GM23338 (cell line): ENCODE data around the gene CTXN3. TPM values are rescaled to one million over a fixed set of nuclear protein-coding genes. Genes with fewer than 3 reads are reported as not detected.

ENCODE experiments used
- ATAC-seq: fragments of 200-7000 bp; cut with Tn5 transposase; 3 replicates; pipeline ENCODE4 v1.9.1; 2020
- DNase-seq: peaks from one replicate; pipeline ENCODE4 v3.0.0-alpha.2; 2015; ENCODE audit warnings: low spot score
- H2AFZ ChIP-seq: fragments of 200-600 bp; sonication (generic); 2 replicates; pipeline ENCODE4 v1.8.0; 2016; ENCODE audit warnings: antibody characterized with exemption, mild to moderate bottlenecking, moderate library complexity
- H3F3A ChIP-seq: fragments of 200-600 bp; sonication (generic); replicated peaks from 2 replicates; pipeline ENCODE4 v1.8.0; 2017; ENCODE audit warnings: antibody characterized with exemption, mixed run types, low read depth
- H3K27ac ChIP-seq: fragments of 200-600 bp; sonication (generic); 2 replicates; pipeline ENCODE4 v1.6.1; 2016; ENCODE audit warnings: low read depth
- H3K27me3 ChIP-seq: fragments of 200-600 bp; sonication (generic); 2 replicates; pipeline ENCODE4 v1.8.0; 2016; ENCODE audit warnings: mild to moderate bottlenecking, mixed run types, moderate library complexity; ENCODE audit not compliant: insufficient read depth
- H3K36me3 ChIP-seq: fragments of 200-600 bp; sonication (generic); 2 replicates; pipeline ENCODE4 v1.8.0; 2016; ENCODE audit warnings: mild to moderate bottlenecking; ENCODE audit not compliant: insufficient read depth
- H3K4me1 ChIP-seq: fragments of 200-600 bp; sonication (generic); 2 replicates; pipeline ENCODE4 v1.8.0; 2016; ENCODE audit warnings: mild to moderate bottlenecking, moderate library complexity; ENCODE audit not compliant: insufficient read depth
- H3K4me2 ChIP-seq: fragments of 200-600 bp; sonication (generic); 2 replicates; pipeline ENCODE4 v1.7.1; 2017; ENCODE audit warnings: mixed run types
- H3K4me3 ChIP-seq: fragments of 200-600 bp; sonication (generic); 2 replicates; pipeline ENCODE4 v1.6.1; 2016; ENCODE audit warnings: mixed run types
- H3K79me2 ChIP-seq: fragments of 200-600 bp; sonication (generic); replicated peaks from 2 replicates; pipeline ENCODE4 v1.8.0; 2017; ENCODE audit warnings: mild to moderate bottlenecking; ENCODE audit not compliant: insufficient read depth
- H3K9me2 ChIP-seq: fragments of 200-600 bp; sonication (generic); 2 replicates; pipeline ENCODE4 v1.8.0; 2017; ENCODE audit not compliant: insufficient read depth
- H4K20me1 ChIP-seq: fragments of 200-600 bp; sonication (generic); replicated peaks from 2 replicates; pipeline ENCODE4 v1.8.0; 2017; ENCODE audit warnings: mild to moderate bottlenecking; ENCODE audit not compliant: insufficient read depth
- H3K27ac Mint-ChIP-seq: 2 replicates; pipeline ENCODE4 v1.8.0; 2020; ENCODE audit warnings: inconsistent platforms, mild to moderate bottlenecking, moderate library complexity, mixed read lengths
- H3K27me3 Mint-ChIP-seq: 3 replicates; pipeline ENCODE4 v1.8.0; 2022; ENCODE audit warnings: low read depth, mild to moderate bottlenecking, moderate library complexity, mixed read lengths, inconsistent platforms; ENCODE audit not compliant: insufficient read depth, poor library complexity
- H3K36me3 Mint-ChIP-seq: 3 replicates; pipeline ENCODE4 v1.8.0; 2021; ENCODE audit warnings: low read depth, mild to moderate bottlenecking, inconsistent platforms, moderate library complexity, mixed read lengths
- H3K4me1 Mint-ChIP-seq: 3 replicates; pipeline ENCODE4 v1.8.0; 2020; ENCODE audit warnings: mild to moderate bottlenecking, inconsistent platforms, mixed read lengths
- H3K4me3 Mint-ChIP-seq: 3 replicates; pipeline ENCODE4 v1.8.0; 2021; ENCODE audit warnings: moderate library complexity, mild to moderate bottlenecking, inconsistent platforms, mixed read lengths
- H3K9me3 Mint-ChIP-seq: 3 replicates; pipeline ENCODE4 v1.8.0; 2020; ENCODE audit warnings: moderate library complexity, mild to moderate bottlenecking, inconsistent platforms, mixed read lengths
- CREB1 ChIP-seq: fragments of 250-450 bp; sonication (Bioruptor Pico); IDR thresholded peaks from 2 replicates; pipeline ENCODE4 v1.5.0; 2020; ENCODE audit warnings: low read depth, mild to moderate bottlenecking, moderate library complexity
- CTCF ChIP-seq, 2 experiments: fragments of 200-600 bp in 1 of 2; sonication (generic) in 1 of 2; conservative IDR thresholded peaks; 2 replicates each; pipeline versions ENCODE4 v1.5.1 to v1.6.1; 2016 to 2017; ENCODE audit warnings: antibody characterized with exemption in 2 of 2, low read depth in 2 of 2, mild to moderate bottlenecking in 2 of 2, moderate library complexity in 1 of 2
- EZH2 ChIP-seq: fragments of 200-600 bp; sonication (generic); IDR thresholded peaks from one replicate; pipeline ENCODE4 v1.8.0; 2017; ENCODE audit warnings: antibody characterized with exemption, mild to moderate bottlenecking, low read depth; ENCODE audit not compliant: unreplicated experiment
- EZH2phosphoT487 ChIP-seq: fragments of 200-600 bp; sonication (generic); IDR thresholded peaks from one replicate; pipeline ENCODE4 v1.8.1; 2018; ENCODE audit warnings: antibody characterized with exemption; ENCODE audit not compliant: unreplicated experiment
- JUNB ChIP-seq: IDR thresholded peaks from one replicate; pipeline ENCODE4 v1.6.1; 2016; ENCODE audit warnings: antibody characterized with exemption; ENCODE audit not compliant: unreplicated experiment
- NANOG ChIP-seq: IDR thresholded peaks from 2 replicates; pipeline ENCODE4 v1.6.1; 2016; ENCODE audit warnings: antibody characterized with exemption, borderline replicate concordance
- POLR2AphosphoS5 ChIP-seq: IDR thresholded peaks from 2 replicates; pipeline ENCODE4 v1.6.1; 2016; ENCODE audit warnings: antibody characterized with exemption, low read depth
- STAT1 ChIP-seq: IDR thresholded peaks from one replicate; pipeline ENCODE4 v1.6.1; 2016; ENCODE audit warnings: antibody characterized with exemption; ENCODE audit not compliant: unreplicated experiment
- ZNF114 ChIP-seq: fragments of 250-450 bp; sonication (Bioruptor Pico); IDR thresholded peaks from 2 replicates; pipeline ENCODE4 v1.5.0; 2020; ENCODE audit warnings: mild to moderate bottlenecking, moderate library complexity
- ZNF331 ChIP-seq: fragments of 250-450 bp; sonication (Bioruptor Pico); IDR thresholded peaks from 2 replicates; pipeline ENCODE4 v1.5.0; 2020; ENCODE audit warnings: low read depth, mild to moderate bottlenecking, moderate library complexity
- ZNF462 ChIP-seq: fragments of 250-450 bp; sonication (Bioruptor Pico); IDR thresholded peaks from 2 replicates; pipeline ENCODE4 v1.5.0; 2020; ENCODE audit warnings: mild to moderate bottlenecking, moderate library complexity
- polyA plus RNA-seq: library from polyadenylated mRNA; unstranded; fragments of >200 nt; fragmentation: Nextera tagmentation; extraction: Ambion mirVana; gene quantifications from 2 replicates; pipeline ENCODE4 v1.2.1, GENCODE V29; 2016
- total RNA-seq: library from RNA; depleted of rRNA; stranded (reverse); fragments of >200 nt; shearing (Covaris generic); gene quantifications from 2 replicates; pipeline ENCODE4 v1.2.3, GENCODE V29; 2014
- TF ChIP-seq, protein P1 (sequence below): IDR thresholded peaks from 2 replicates; pipeline ENCODE4 v1.6.1; 2016; ENCODE audit warnings: antibody characterized with exemption
- TF ChIP-seq, protein P2 (sequence below): IDR thresholded peaks from one replicate; pipeline ENCODE4 v1.6.1; 2018; ENCODE audit warnings: antibody characterized with exemption; ENCODE audit not compliant: unreplicated experiment

Gene CTXN3
- total and polyA plus RNA-seq, 2 experiments from 2014 or later = not detected

- Histone ChIP-seq H3K9me2 (0 out of 2 replicates have a peak, but pooled peaks cover 5% of the 10 kb centered on the region), H3K79me2 (no peaks in the 10 kb centered on the region), H4K20me1 (no peaks in the 10 kb centered on the region), H3K27me3 (no peaks in the 10 kb centered on the region), H3K27ac (no peak overlapping the region), H3K4me3 (no peak overlapping the region), H3K4me2 (no peak overlapping the region), H2AFZ (no peak overlapping the region), H3F3A (no peaks in the 10 kb centered on the region), H3K36me3 (no peaks in the 10 kb centered on the region), H3K4me1 (peaks cover 9% of the 10 kb centered on the region; the same call in 1 of the 2 replicates)
- H3K9me3 Mint-ChIP-seq = no peaks in the 10 kb centered on the region
- DNase-seq (no peak), ATAC-seq (no peak)
- H3K4me3 Mint-ChIP-seq = no peak overlapping the region
- no peak overlapping the region for H3K27ac Mint-ChIP-seq
- H3K27me3 Mint-ChIP-seq = no peaks in the 10 kb centered on the region
- H3K4me1 Mint-ChIP-seq = peaks cover 8% of the 10 kb centered on the region
- TF ChIP-seq, protein P1, sequence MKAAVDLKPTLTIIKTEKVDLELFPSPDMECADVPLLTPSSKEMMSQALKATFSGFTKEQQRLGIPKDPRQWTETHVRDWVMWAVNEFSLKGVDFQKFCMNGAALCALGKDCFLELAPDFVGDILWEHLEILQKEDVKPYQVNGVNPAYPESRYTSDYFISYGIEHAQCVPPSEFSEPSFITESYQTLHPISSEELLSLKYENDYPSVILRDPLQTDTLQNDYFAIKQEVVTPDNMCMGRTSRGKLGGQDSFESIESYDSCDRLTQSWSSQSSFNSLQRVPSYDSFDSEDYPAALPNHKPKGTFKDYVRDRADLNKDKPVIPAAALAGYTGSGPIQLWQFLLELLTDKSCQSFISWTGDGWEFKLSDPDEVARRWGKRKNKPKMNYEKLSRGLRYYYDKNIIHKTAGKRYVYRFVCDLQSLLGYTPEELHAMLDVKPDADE = no peak
- TF ChIP-seq ZNF331 (CRISPR knock-in tag) = no peak
- no peak for TF ChIP-seq NANOG
- no peak for TF ChIP-seq POLR2AphosphoS5
- no peak for TF ChIP-seq STAT1
- no peak for TF ChIP-seq EZH2
- TF ChIP-seq ZNF462 (CRISPR knock-in tag) = no peak
- no peak for TF ChIP-seq JUNB
- TF ChIP-seq, protein P2, sequence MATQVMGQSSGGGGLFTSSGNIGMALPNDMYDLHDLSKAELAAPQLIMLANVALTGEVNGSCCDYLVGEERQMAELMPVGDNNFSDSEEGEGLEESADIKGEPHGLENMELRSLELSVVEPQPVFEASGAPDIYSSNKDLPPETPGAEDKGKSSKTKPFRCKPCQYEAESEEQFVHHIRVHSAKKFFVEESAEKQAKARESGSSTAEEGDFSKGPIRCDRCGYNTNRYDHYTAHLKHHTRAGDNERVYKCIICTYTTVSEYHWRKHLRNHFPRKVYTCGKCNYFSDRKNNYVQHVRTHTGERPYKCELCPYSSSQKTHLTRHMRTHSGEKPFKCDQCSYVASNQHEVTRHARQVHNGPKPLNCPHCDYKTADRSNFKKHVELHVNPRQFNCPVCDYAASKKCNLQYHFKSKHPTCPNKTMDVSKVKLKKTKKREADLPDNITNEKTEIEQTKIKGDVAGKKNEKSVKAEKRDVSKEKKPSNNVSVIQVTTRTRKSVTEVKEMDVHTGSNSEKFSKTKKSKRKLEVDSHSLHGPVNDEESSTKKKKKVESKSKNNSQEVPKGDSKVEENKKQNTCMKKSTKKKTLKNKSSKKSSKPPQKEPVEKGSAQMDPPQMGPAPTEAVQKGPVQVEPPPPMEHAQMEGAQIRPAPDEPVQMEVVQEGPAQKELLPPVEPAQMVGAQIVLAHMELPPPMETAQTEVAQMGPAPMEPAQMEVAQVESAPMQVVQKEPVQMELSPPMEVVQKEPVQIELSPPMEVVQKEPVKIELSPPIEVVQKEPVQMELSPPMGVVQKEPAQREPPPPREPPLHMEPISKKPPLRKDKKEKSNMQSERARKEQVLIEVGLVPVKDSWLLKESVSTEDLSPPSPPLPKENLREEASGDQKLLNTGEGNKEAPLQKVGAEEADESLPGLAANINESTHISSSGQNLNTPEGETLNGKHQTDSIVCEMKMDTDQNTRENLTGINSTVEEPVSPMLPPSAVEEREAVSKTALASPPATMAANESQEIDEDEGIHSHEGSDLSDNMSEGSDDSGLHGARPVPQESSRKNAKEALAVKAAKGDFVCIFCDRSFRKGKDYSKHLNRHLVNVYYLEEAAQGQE = no peak
- no peak for TF ChIP-seq CTCF (conservative IDR thresholded peaks at IDR 0.05; ENCODE audit: low read depth in 2 of 2)
- no peak for TF ChIP-seq ZNF114 (CRISPR knock-in tag)
- TF ChIP-seq CREB1 = no peak
- TF ChIP-seq EZH2phosphoT487 = no peak
- no peaks in the 10 kb centered on the region for H3K36me3 Mint-ChIP-seq
Measured at GRCh38 chr5:127700237-127700766, 51.4 kb downstream of the CTXN3 start.
